ENCODE measurements around the gene FBXL4. TPM values are rescaled to one million over a fixed set of nuclear protein-coding genes. Genes with fewer than 3 reads are reported as not detected.

Gene FBXL4
- total RNA-seq, 6 experiments from 2014 or later = 7.2 to 13.2 (median 11.3) TPM

GRCh38 chr6:98973571-98973970, 25.8 kb upstream of the FBXL4 start:
- Histone ChIP-seq H3K27ac (no peak overlapping the region), H3K4me3 (no peak overlapping the region), H3K36me3 (no peaks in the 10 kb centered on the region), H3K9me3 (no peaks in the 10 kb centered on the region), H3K4me1 (no peaks in the 10 kb centered on the region), H3K27me3 (no peaks in the 10 kb centered on the region)
- DNase-seq (no peak), ATAC-seq (no peak)
- TF ChIP-seq POLR2A (IDR thresholded peaks at IDR 0.05) (no peak), CTCF (IDR thresholded peaks at IDR 0.05) (no peak)
- 50% methylated on average over 1 of the region's 1 CpG for WGBS (ENCODE audit: insufficient coverage, low coverage, low lambda C conversion rate, missing lambda C conversion rate)
- intact Hi-C loops (cut with DNase I) = no loop called here

- no peaks in the 10 kb centered on the region for H3K27me3 ChIP-seq
- intact Hi-C loops (cut with DNase I) = no loop called here
- DNase-seq = no peak
- no peaks in the 10 kb centered on the region for H3K36me3 ChIP-seq
- TF ChIP-seq POLR2A (IDR thresholded peaks at IDR 0.05) (no peak), CTCF (IDR thresholded peaks at IDR 0.05) (no peak)
- H3K4me3 ChIP-seq = no peak overlapping the region
- H3K9me3 ChIP-seq = no peaks in the 10 kb centered on the region
- H3K27ac ChIP-seq = no peak overlapping the region
- ATAC-seq = no peak
- H3K4me1 ChIP-seq = no peaks in the 10 kb centered on the region
Observed at GRCh38 chr6:98971303-98971702, 23.6 kb upstream of the FBXL4 start.

- no peak overlapping the region for H3K4me3 ChIP-seq
- no peaks in the 10 kb centered on the region for H3K36me3 ChIP-seq
- no peaks in the 10 kb centered on the region for H3K4me1 ChIP-seq
- DNase-seq (no peak), ATAC-seq (no peak)
- TF ChIP-seq CTCF (IDR thresholded peaks at IDR 0.05) = no peak
- TF ChIP-seq POLR2A (IDR thresholded peaks at IDR 0.05) = no peak
- intact Hi-C loops (cut with DNase I) = no loop called here
- WGBS (ENCODE audit: insufficient coverage, low coverage, low lambda C conversion rate, missing lambda C conversion rate) = 77% methylated on average over 1 of the region's 1 CpG
- H3K27ac ChIP-seq = no peak overlapping the region
- no peaks in the 10 kb centered on the region for H3K27me3 ChIP-seq
- H3K9me3 ChIP-seq = no peaks in the 10 kb centered on the region
Observed at GRCh38 chr6:98970469-98970868, 22.7 kb upstream of the FBXL4 start.

- Histone ChIP-seq H3K4me3 (no peak overlapping the region), H3K27ac (no peak overlapping the region), H3K9me3 (no peaks in the 10 kb centered on the region), H3K4me1 (no peaks in the 10 kb centered on the region), H3K27me3 (no peaks in the 10 kb centered on the region), H3K36me3 (no peaks in the 10 kb centered on the region)
- 50% methylated on average over 2 of the region's 2 CpGs for WGBS (ENCODE audit: insufficient coverage, low coverage, low lambda C conversion rate, missing lambda C conversion rate)
- intact Hi-C loops (cut with DNase I) = no loop called here
- no peak for TF ChIP-seq CTCF (IDR thresholded peaks at IDR 0.05)
- no peak for TF ChIP-seq POLR2A (IDR thresholded peaks at IDR 0.05)
- no peak for ATAC-seq
- DNase-seq = no peak
Observed at GRCh38 chr6:98967616-98968015, 19.9 kb upstream of the FBXL4 start.

- Histone ChIP-seq H3K4me1 (no peaks in the 10 kb centered on the region), H3K27me3 (no peaks in the 10 kb centered on the region), H3K4me3 (no peak overlapping the region), H3K9me3 (no peaks in the 10 kb centered on the region), H3K36me3 (no peaks in the 10 kb centered on the region), H3K27ac (no peak overlapping the region)
- TF ChIP-seq POLR2A (IDR thresholded peaks at IDR 0.05) (no peak), CTCF (IDR thresholded peaks at IDR 0.05) (no peak)
- intact Hi-C loops (cut with DNase I) = no loop called here
- ATAC-seq = no peak
- WGBS (ENCODE audit: insufficient coverage, low coverage, low lambda C conversion rate, missing lambda C conversion rate) = 45% methylated on average over 1 of the region's 1 CpG
- DNase-seq = no peak
Observed at GRCh38 chr6:98959631-98960030, 11.9 kb upstream of the FBXL4 start.
